MM.1S (cell line): ENCODE results near the gene CACNA1C.

Experiments used
- DNase-seq: peaks from one replicate; pipeline ENCODE4 v3.0.0-alpha.2; 2015
- H2AFZ ChIP-seq: fragments of 300-600 bp; sonication (generic); 2 replicates; pipeline ENCODE4 v1.6.0; 2016; ENCODE audit warnings: antibody characterized with exemption, low read length
- H3F3A ChIP-seq: fragments of 300-600 bp; sonication (generic); 2 replicates; pipeline ENCODE4 v1.6.1; 2016; ENCODE audit warnings: mild to moderate bottlenecking, antibody characterized with exemption, low read length, moderate library complexity, mixed read lengths; ENCODE audit not compliant: insufficient read depth
- H3K27ac ChIP-seq: fragments of 300-600 bp; sonication (generic); 2 replicates; pipeline ENCODE4 v1.5.1; 2016; ENCODE audit warnings: mild to moderate bottlenecking, low read length
- H3K27me3 ChIP-seq: fragments of 300-600 bp; sonication (generic); replicated peaks from 2 replicates; pipeline ENCODE4 v1.6.0; 2016; ENCODE audit warnings: low read length; ENCODE audit not compliant: insufficient read depth
- H3K36me3 ChIP-seq: fragments of 300-600 bp; sonication (generic); replicated peaks from 2 replicates; pipeline ENCODE4 v1.6.1; 2016; ENCODE audit warnings: mild to moderate bottlenecking, low read length, mixed read lengths; ENCODE audit not compliant: insufficient read depth
- H3K4me1 ChIP-seq: fragments of 300-600 bp; sonication (generic); 2 replicates; pipeline ENCODE4 v1.6.1; 2016; ENCODE audit warnings: low read length, mixed read lengths
- H3K4me2 ChIP-seq: fragments of 300-600 bp; sonication (generic); 2 replicates; pipeline ENCODE4 v1.6.0; 2016; ENCODE audit warnings: low read depth, low read length
- H3K4me3 ChIP-seq: fragments of 300-600 bp; sonication (generic); 2 replicates; pipeline ENCODE4 v1.5.1; 2016; ENCODE audit warnings: low read length, mixed read lengths
- H3K79me2 ChIP-seq: fragments of 300-600 bp; sonication (generic); 2 replicates; pipeline ENCODE4 v1.6.1; 2016; ENCODE audit warnings: mixed run types, low read length, mixed read lengths
- H3K9ac ChIP-seq: fragments of 300-600 bp; sonication (generic); 2 replicates; pipeline ENCODE4 v1.6.1; 2016; ENCODE audit warnings: low read length, mixed read lengths
- H3K9me2 ChIP-seq: fragments of 300-600 bp; sonication (generic); replicated peaks from 2 replicates; pipeline ENCODE4 v1.6.1; 2016; ENCODE audit warnings: mild to moderate bottlenecking, low read length, mixed read lengths; ENCODE audit not compliant: insufficient read depth
- H3K9me3 ChIP-seq: fragments of 300-600 bp; sonication (generic); replicated peaks from 2 replicates; pipeline ENCODE4 v1.6.1; 2016; ENCODE audit warnings: mild to moderate bottlenecking, low read length, mixed read lengths; ENCODE audit not compliant: insufficient read depth
- H4K20me1 ChIP-seq: fragments of 300-600 bp; sonication (generic); 2 replicates; pipeline ENCODE4 v1.6.1; 2016; ENCODE audit warnings: mild to moderate bottlenecking, low read length, moderate library complexity, mixed read lengths; ENCODE audit not compliant: insufficient read depth
- CTCF ChIP-seq: fragments of 300-600 bp; sonication (generic); IDR thresholded peaks from 2 replicates; pipeline ENCODE4 v1.5.1; 2016; ENCODE audit warnings: antibody characterized with exemption, low read length, mixed read lengths
- EZH2 ChIP-seq: fragments of 300-600 bp; sonication (generic); optimal IDR thresholded peaks from 2 replicates; pipeline ENCODE3; 2017; ENCODE audit warnings: low read depth, mild to moderate bottlenecking, antibody characterized with exemption, low read length, mixed read lengths
- EZH2phosphoT487 ChIP-seq: fragments of 300-600 bp; sonication (generic); IDR thresholded peaks from 2 replicates; pipeline ENCODE4 v1.6.1; 2018; ENCODE audit warnings: antibody characterized with exemption, low read length

Gene CACNA1C

GRCh38 chr12:2634471-2634870 is 581.7 kb downstream of the CACNA1C start:
- Histone ChIP-seq H3K9me3 (no peaks in the 10 kb centered on the region), H3F3A (no peaks in the 10 kb centered on the region), H3K27ac (no peak overlapping the region), H3K4me3 (no peak overlapping the region), H4K20me1 (no peaks in the 10 kb centered on the region), H3K36me3 (no peaks in the 10 kb centered on the region), H3K4me1 (no peaks in the 10 kb centered on the region), H3K79me2 (no peaks in the 10 kb centered on the region), H2AFZ (no peak overlapping the region), H3K4me2 (no peak overlapping the region), H3K27me3 (peaks cover 8% of the 10 kb centered on the region; the same call in 1 of the 2 replicates), H3K9me2 (no peaks in the 10 kb centered on the region), H3K9ac (no peak overlapping the region)
- no peak for DNase-seq
- TF ChIP-seq EZH2phosphoT487, result no peak
- TF ChIP-seq CTCF, result no peak
- TF ChIP-seq EZH2, result no peak

- no peak for TF ChIP-seq CTCF
- no peak for TF ChIP-seq EZH2phosphoT487
- TF ChIP-seq EZH2, result no peak
- Histone ChIP-seq H3K4me1 (no peaks in the 10 kb centered on the region), H3K9me2 (no peaks in the 10 kb centered on the region), H2AFZ (no peak overlapping the region), H3K9me3 (no peaks in the 10 kb centered on the region), H3K4me2 (no peak overlapping the region), H3K79me2 (no peaks in the 10 kb centered on the region), H3F3A (no peaks in the 10 kb centered on the region), H3K36me3 (no peaks in the 10 kb centered on the region), H3K27me3 (peaks cover 11% of the 10 kb centered on the region), H3K27ac (no peak overlapping the region), H3K9ac (no peak overlapping the region), H4K20me1 (no peaks in the 10 kb centered on the region), H3K4me3 (no peak overlapping the region)
- DNase-seq, result no peak
Observed at GRCh38 chr12:2636741-2637340, 584.1 kb downstream of the CACNA1C start.

GRCh38 chr12:2637371-2637770 is 584.6 kb downstream of the CACNA1C start:
- no peaks in the 10 kb centered on the region for H3K36me3 ChIP-seq
- H2AFZ ChIP-seq, result no peak overlapping the region
- no peak overlapping the region for H3K9ac ChIP-seq
- no peak overlapping the region for H3K27ac ChIP-seq
- no peaks in the 10 kb centered on the region for H3K9me3 ChIP-seq
- no peaks in the 10 kb centered on the region for H3F3A ChIP-seq
- H3K4me1 ChIP-seq, result no peaks in the 10 kb centered on the region
- DNase-seq, result no peak
- no peaks in the 10 kb centered on the region for H4K20me1 ChIP-seq
- no peak overlapping the region for H3K4me2 ChIP-seq
- H3K9me2 ChIP-seq, result no peaks in the 10 kb centered on the region
- no peaks in the 10 kb centered on the region for H3K79me2 ChIP-seq
- TF ChIP-seq EZH2 (no peak), CTCF (no peak), EZH2phosphoT487 (no peak)
- H3K27me3 ChIP-seq, result peaks cover 11% of the 10 kb centered on the region
- H3K4me3 ChIP-seq, result no peak overlapping the region
